ENCODE measurements around the gene CENPX.

DNA sequence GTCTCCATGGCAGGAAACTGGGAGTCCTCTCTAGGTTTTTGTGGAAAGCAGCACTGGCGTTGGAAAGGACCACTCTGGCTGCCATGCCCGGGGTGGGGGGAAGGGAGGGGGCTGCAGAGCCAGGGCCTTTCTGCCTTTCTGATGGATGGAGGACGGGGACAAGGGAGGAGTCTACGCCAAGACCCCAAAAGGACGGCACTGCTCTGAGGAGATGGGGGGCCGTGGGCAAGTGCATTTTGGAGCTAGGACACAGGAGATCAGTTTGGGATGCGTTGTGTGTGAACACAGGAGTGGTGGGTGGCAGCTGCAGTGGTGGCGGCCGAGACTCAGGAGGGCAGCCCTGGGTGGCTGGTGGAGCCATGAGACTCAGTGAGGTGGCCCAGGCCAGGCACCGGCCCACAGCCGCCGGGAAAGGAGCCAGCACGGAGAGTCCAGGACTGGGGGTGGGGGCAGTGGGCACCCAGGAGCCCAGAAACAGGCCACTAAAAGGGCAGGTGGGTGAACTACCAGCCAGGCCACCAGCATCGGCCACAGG is 2.0 kb downstream of the CENPX start:
- TF ChIP-seq POLR2A (IDR thresholded peaks at IDR 0.05) (no peak), POLR2AphosphoS5 (IDR thresholded peaks at IDR 0.05) (no peak)
- TF ChIP-seq, protein P1, sequence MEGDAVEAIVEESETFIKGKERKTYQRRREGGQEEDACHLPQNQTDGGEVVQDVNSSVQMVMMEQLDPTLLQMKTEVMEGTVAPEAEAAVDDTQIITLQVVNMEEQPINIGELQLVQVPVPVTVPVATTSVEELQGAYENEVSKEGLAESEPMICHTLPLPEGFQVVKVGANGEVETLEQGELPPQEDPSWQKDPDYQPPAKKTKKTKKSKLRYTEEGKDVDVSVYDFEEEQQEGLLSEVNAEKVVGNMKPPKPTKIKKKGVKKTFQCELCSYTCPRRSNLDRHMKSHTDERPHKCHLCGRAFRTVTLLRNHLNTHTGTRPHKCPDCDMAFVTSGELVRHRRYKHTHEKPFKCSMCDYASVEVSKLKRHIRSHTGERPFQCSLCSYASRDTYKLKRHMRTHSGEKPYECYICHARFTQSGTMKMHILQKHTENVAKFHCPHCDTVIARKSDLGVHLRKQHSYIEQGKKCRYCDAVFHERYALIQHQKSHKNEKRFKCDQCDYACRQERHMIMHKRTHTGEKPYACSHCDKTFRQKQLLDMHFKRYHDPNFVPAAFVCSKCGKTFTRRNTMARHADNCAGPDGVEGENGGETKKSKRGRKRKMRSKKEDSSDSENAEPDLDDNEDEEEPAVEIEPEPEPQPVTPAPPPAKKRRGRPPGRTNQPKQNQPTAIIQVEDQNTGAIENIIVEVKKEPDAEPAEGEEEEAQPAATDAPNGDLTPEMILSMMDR (IDR thresholded peaks at IDR 0.05), result no peak
